Vagina (tissue), 2 donors: ENCODE data around the gene DNASE1L3.

Experiments used
- POLR2A ChIP-seq, 2 donors: fragments of 450-650 bp; IDR thresholded peaks; one replicate each; pipeline ENCODE4 v1.6.1; 2017; ENCODE audit warnings: antibody characterized with exemption in 2 of 2, mild to moderate bottlenecking in 2 of 2, moderate library complexity in 2 of 2
- POLR2AphosphoS5 ChIP-seq, 2 donors: sonication (generic); formaldehyde crosslinking; IDR thresholded peaks; one replicate each; pipeline ENCODE4 v1.9.0; 2017; ENCODE audit warnings: antibody characterized with exemption in 2 of 2, mild to moderate bottlenecking in 2 of 2, low read depth in 1 of 2; ENCODE audit not compliant: insufficient read depth in 1 of 2
- TF ChIP-seq, protein P1 (sequence below), 3 experiments: fragments of 450-650 bp in 2 of 3; fragments of 200-600 bp in 1 of 3; sonication (generic) in 1 of 3; IDR thresholded peaks; one replicate each; pipeline ENCODE4 v1.5.1; 2017 to 2019; ENCODE audit warnings: antibody characterized with exemption in 3 of 3, mild to moderate bottlenecking in 2 of 3, moderate library complexity in 2 of 3

DNA sequence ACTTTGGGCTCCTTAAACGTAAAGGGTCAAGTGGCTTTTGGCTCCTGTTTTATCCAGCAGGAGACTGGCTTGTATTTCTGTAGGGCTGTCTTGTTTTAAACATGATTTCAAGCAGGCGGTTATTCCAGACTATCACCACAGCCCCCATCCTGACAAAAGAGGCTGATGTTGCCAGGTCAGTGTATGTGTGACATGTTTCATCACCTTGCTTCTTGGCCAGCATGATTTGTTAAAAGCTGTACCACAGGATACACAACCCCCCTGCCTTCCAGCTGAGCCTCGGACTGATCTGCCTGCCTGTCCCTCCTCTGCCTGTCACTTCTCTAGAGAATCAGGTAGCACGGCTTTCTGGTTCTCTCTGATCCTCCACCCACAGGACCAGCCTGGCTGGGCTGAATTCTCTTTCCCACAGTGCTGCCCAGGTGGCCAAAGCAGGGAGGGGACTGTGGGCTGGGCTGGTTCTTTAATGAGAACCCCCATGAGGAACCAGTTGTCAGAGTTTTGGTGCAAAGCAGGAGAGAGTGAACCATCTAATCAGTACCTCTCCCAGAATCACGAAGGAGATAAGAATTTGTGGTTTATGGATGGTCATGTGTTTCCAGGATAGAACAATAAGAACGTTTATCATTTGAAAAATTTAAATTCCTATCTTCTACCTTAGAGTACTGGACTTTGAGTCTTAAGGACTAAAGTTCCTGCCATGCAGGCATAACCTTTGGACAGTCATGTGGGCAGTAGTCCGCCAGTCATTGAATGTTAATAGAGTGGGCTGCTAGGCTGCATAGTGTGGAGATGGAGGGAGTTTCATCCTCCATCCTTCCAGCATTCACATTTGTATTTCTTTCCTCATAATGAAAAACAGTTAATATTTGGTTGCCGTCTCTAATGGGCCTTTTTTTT, 35.6 kb upstream of the DNASE1L3 start:
- TF ChIP-seq, protein P1, sequence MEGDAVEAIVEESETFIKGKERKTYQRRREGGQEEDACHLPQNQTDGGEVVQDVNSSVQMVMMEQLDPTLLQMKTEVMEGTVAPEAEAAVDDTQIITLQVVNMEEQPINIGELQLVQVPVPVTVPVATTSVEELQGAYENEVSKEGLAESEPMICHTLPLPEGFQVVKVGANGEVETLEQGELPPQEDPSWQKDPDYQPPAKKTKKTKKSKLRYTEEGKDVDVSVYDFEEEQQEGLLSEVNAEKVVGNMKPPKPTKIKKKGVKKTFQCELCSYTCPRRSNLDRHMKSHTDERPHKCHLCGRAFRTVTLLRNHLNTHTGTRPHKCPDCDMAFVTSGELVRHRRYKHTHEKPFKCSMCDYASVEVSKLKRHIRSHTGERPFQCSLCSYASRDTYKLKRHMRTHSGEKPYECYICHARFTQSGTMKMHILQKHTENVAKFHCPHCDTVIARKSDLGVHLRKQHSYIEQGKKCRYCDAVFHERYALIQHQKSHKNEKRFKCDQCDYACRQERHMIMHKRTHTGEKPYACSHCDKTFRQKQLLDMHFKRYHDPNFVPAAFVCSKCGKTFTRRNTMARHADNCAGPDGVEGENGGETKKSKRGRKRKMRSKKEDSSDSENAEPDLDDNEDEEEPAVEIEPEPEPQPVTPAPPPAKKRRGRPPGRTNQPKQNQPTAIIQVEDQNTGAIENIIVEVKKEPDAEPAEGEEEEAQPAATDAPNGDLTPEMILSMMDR (IDR thresholded peaks at IDR 0.05): no peak
- no peak for TF ChIP-seq POLR2AphosphoS5 (IDR thresholded peaks at IDR 0.05; ENCODE audit: insufficient read depth in 1 of 2, low read depth in 1 of 2)
- TF ChIP-seq POLR2A (IDR thresholded peaks at IDR 0.05): no peak
